ENCODE measurements around the gene KAZN. TPM values are rescaled to one million over a fixed set of nuclear protein-coding genes. Genes with fewer than 3 reads are reported as not detected.

KAZN gene
- total and polyA plus RNA-seq, 10 donors, result 20.0 to 245 (median 144) TPM

DNA sequence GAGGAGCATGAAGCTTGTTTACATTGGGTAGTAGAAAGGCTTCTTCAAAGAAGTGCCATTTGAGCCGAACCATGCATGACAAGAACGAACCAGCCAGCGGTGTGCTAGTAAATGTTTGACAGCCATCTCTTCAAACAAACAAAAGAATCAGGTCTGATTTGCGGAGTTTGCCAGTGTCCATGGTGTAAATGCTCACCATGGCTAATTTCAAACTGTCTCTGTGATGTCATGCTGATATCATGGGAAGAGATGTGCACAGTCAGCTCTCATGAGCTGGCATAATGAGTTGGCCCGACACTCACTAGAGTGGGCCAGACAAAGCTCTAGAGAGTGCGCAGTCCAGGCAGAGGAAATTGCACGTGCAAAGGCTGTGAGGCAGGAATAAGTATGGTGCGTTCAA is 101.1 kb downstream of the KAZN start:
- Histone ChIP-seq H3K9me3 (peaks cover 0 to 13% (median 4%) of the 10 kb centered on the region in 8 donors), H3K27me3 (replicated peaks in 1 of 7) (peaks cover 0 to 7% (median 0%) of the 10 kb centered on the region in 7 donors), H3K36me3 (no peaks in the 10 kb centered on the region), H3K27ac (no peak overlapping the region), H3K4me3 (no peak overlapping the region), H3K4me1 (no peaks in the 10 kb centered on the region)
- no peak for TF ChIP-seq POLR2A (IDR thresholded peaks at IDR 0.05)
- TF ChIP-seq POLR2AphosphoS5 (IDR thresholded peaks at IDR 0.05), result no peak
- TF ChIP-seq, protein P1, sequence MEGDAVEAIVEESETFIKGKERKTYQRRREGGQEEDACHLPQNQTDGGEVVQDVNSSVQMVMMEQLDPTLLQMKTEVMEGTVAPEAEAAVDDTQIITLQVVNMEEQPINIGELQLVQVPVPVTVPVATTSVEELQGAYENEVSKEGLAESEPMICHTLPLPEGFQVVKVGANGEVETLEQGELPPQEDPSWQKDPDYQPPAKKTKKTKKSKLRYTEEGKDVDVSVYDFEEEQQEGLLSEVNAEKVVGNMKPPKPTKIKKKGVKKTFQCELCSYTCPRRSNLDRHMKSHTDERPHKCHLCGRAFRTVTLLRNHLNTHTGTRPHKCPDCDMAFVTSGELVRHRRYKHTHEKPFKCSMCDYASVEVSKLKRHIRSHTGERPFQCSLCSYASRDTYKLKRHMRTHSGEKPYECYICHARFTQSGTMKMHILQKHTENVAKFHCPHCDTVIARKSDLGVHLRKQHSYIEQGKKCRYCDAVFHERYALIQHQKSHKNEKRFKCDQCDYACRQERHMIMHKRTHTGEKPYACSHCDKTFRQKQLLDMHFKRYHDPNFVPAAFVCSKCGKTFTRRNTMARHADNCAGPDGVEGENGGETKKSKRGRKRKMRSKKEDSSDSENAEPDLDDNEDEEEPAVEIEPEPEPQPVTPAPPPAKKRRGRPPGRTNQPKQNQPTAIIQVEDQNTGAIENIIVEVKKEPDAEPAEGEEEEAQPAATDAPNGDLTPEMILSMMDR (IDR thresholded peaks at IDR 0.05 in 8 of 11, conservative IDR thresholded peaks at IDR 0.05 in 3 of 11), result no peak
- intact Hi-C loops (cut with DNase I; ENCODE audit: low total_unique reads), result no loop called here
- no peak for DNase-seq
- WGBS, 5 donors, result 85 to 95% (median 88%) methylated on average over 8 of the region's 8 CpGs

- no peaks in the 10 kb centered on the region for H3K27me3 ChIP-seq (replicated peaks in 1 of 7)
- no peak for DNase-seq
- intact Hi-C loops (cut with DNase I; ENCODE audit: low total_unique reads), result no loop called here
- no peaks in the 10 kb centered on the region for H3K36me3 ChIP-seq
- H3K27ac ChIP-seq, result no peak overlapping the region
- TF ChIP-seq, protein P1 (IDR thresholded peaks at IDR 0.05 in 8 of 11, conservative IDR thresholded peaks at IDR 0.05 in 3 of 11), result no peak
- TF ChIP-seq POLR2AphosphoS5 (IDR thresholded peaks at IDR 0.05) (no peak), POLR2A (IDR thresholded peaks at IDR 0.05) (no peak)
- 57 to 78% (median 75%) methylated on average over 1 of the region's 1 CpG for WGBS, 5 donors
- no peak overlapping the region for H3K4me3 ChIP-seq
- no peaks in the 10 kb centered on the region for H3K4me1 ChIP-seq
- peaks cover 0 to 31% (median 18%) of the 10 kb centered on the region in 8 donors for H3K9me3 ChIP-seq
Measured at GRCh38 chr1:14704846-14705245, 106.4 kb downstream of the KAZN start.

DNA sequence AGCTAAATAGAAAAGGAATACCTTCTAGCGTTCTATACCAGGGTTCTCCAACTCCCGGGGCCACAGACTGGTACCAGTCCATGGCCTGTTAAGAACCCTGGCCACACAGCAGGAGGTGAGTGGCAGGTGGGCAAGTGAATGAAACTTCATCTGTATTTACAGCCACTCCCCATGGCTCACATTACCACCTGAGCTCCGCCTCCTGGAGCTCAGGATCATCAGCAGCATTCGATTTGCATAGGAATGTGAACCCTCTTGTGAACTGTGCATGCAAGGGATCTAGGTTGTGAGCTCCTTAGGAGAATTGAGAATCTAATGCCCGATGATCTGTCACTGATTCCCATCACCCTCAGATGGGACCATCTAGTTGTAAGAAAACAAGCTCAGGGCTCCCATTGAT is 107.3 kb downstream of the KAZN start:
- intact Hi-C loops (cut with DNase I; ENCODE audit: low total_unique reads), result no loop called here
- WGBS, 5 donors, result 89 to 92% (median 90%) methylated on average over 5 of the region's 5 CpGs
- TF ChIP-seq POLR2AphosphoS5 (IDR thresholded peaks at IDR 0.05), result no peak
- TF ChIP-seq, protein P1 (IDR thresholded peaks at IDR 0.05 in 8 of 11, conservative IDR thresholded peaks at IDR 0.05 in 3 of 11), result no peak
- no peak for TF ChIP-seq POLR2A (IDR thresholded peaks at IDR 0.05)
- no peaks in the 10 kb centered on the region for H3K27me3 ChIP-seq (replicated peaks in 1 of 7)
- no peak overlapping the region for H3K27ac ChIP-seq
- no peaks in the 10 kb centered on the region for H3K36me3 ChIP-seq
- peaks cover 0 to 31% (median 18%) of the 10 kb centered on the region in 8 donors for H3K9me3 ChIP-seq
- DNase-seq, result no peak
- H3K4me3 ChIP-seq, result no peak overlapping the region
- no peaks in the 10 kb centered on the region for H3K4me1 ChIP-seq

- 24 to 36% (median 26%) methylated on average over 5 of the region's 5 CpGs for WGBS, 5 donors
- TF ChIP-seq, protein P1 (IDR thresholded peaks at IDR 0.05 in 8 of 11, conservative IDR thresholded peaks at IDR 0.05 in 3 of 11), result no peak
- no peak for TF ChIP-seq POLR2AphosphoS5 (IDR thresholded peaks at IDR 0.05)
- TF ChIP-seq POLR2A (IDR thresholded peaks at IDR 0.05), result no peak
- H3K4me3 ChIP-seq, result no peak overlapping the region
Measured at GRCh38 chr1:14706631-14707030, 108.1 kb downstream of the KAZN start.

More at GRCh38 chr1:14706631-14707030, 108.1 kb downstream of the KAZN start:
- Histone ChIP-seq H3K27ac (no peak overlapping the region), H3K36me3 (no peaks in the 10 kb centered on the region), H3K9me3 (peaks cover 0 to 31% (median 18%) of the 10 kb centered on the region in 8 donors), H3K4me1 (no peaks in the 10 kb centered on the region), H3K27me3 (replicated peaks in 1 of 7) (no peaks in the 10 kb centered on the region)
- intact Hi-C loops (cut with DNase I; ENCODE audit: low total_unique reads), result no loop called here
- no peak for DNase-seq
